Heart left ventricle (tissue), 13 donors: ENCODE measurements around the gene POLR1A.

Source experiments
- CTCF ChIP-seq, 12 donors: fragments of 200-600 bp; sonication (generic) in 4 of 12; IDR thresholded peaks; one replicate each; pipeline versions ENCODE4 v1.5.0 to v1.8.0; 2018 to 2022; ENCODE audit warnings: antibody characterized with exemption in 12 of 12, mild to moderate bottlenecking in 5 of 12
- POLR2A ChIP-seq, 2 donors: fragments of 450-650 bp; IDR thresholded peaks; one replicate each; pipeline ENCODE4 v1.6.1; 2017; ENCODE audit warnings: antibody characterized with exemption in 2 of 2, mild to moderate bottlenecking in 2 of 2, moderate library complexity in 2 of 2
- donor health status: ischemic (EF 13 %, LVEDD 7.1; RV severe dilation, severe dysfunction).
- donor health status: DM: no; HTN: yes; CAD: no.
- donor health status: DM: no; HTN: no; CAD: no.
- donor health status: ischemic (EF 25% LVEDD 6.9; RV normal size, moderate dysfunction).
- donor health status: ischemic (EF 25% LVEDD 5.7; RV mildly dilated, moderate dysfunction).
- donor health status: ischemic (EF 35%, LVEDD 5.7; RV mildly dilated, moderate dysfunction).
- donor health status: nonischemic (EF 11% LVEDD 7.7; RV severe dilation, severe dysfunction).
- donor health status: DM: yes; HTN: yes; CAD: no.
- donor health status: PGD.
- donor health status: ischemic (EF 29% LVEDD 5.4; RV normal size, mild dysfunction).
- donor health status: nonischemic (EF 23%, LVEDD 6.1; RV moderate dilation, normal function).

- no peak for TF ChIP-seq CTCF (IDR thresholded peaks at IDR 0.05)
- no peak for TF ChIP-seq POLR2A (IDR thresholded peaks at IDR 0.05)
Observed at GRCh38 chr2:86138736-86139625, 33.3 kb upstream of the POLR1A start.
